ENCODE results near the gene PKDCC.

Gene PKDCC

GRCh38 chr2:42012137-42012536 is 35.7 kb upstream of the PKDCC start:
- H3K27me3 ChIP-seq (ENCODE audit: insufficient read depth, low read length) = no peaks in the 10 kb centered on the region
- H3K9me3 ChIP-seq (ENCODE audit: insufficient read depth, low read depth, low read length) = peaks cover 6% of the 10 kb centered on the region
- WGBS = no CpG with 5 or more reads among the region's 1 CpG
- no peaks in the 10 kb centered on the region for H3K36me3 ChIP-seq (ENCODE audit: insufficient read depth, low read length)
- no peak overlapping the region for H3K9ac ChIP-seq (ENCODE audit: low read depth, low read length)
- no peak overlapping the region for H3K4me3 ChIP-seq (ENCODE audit: low read length)
- H3K27ac ChIP-seq (ENCODE audit: low read depth, low read length) = no peak overlapping the region
- H3K4me1 ChIP-seq (ENCODE audit: insufficient read depth, low read length) = no peaks in the 10 kb centered on the region

GRCh38 chr2:42012651-42013050 is 35.2 kb upstream of the PKDCC start:
- Histone ChIP-seq H3K36me3 (ENCODE audit: insufficient read depth, low read length) (no peaks in the 10 kb centered on the region), H3K4me1 (ENCODE audit: insufficient read depth, low read length) (no peaks in the 10 kb centered on the region), H3K27me3 (ENCODE audit: insufficient read depth, low read length) (no peaks in the 10 kb centered on the region), H3K27ac (ENCODE audit: low read depth, low read length) (no peak overlapping the region), H3K9ac (ENCODE audit: low read depth, low read length) (no peak overlapping the region), H3K9me3 (ENCODE audit: insufficient read depth, low read depth, low read length) (peaks cover 6% of the 10 kb centered on the region), H3K4me3 (ENCODE audit: low read length) (no peak overlapping the region)

GRCh38 chr2:42013409-42013808 is 34.4 kb upstream of the PKDCC start:
- Histone ChIP-seq H3K27ac (ENCODE audit: low read depth, low read length) (no peak overlapping the region), H3K27me3 (ENCODE audit: insufficient read depth, low read length) (no peaks in the 10 kb centered on the region), H3K9ac (ENCODE audit: low read depth, low read length) (no peak overlapping the region), H3K36me3 (ENCODE audit: insufficient read depth, low read length) (no peaks in the 10 kb centered on the region), H3K4me3 (ENCODE audit: low read length) (no peak overlapping the region), H3K4me1 (ENCODE audit: insufficient read depth, low read length) (no peaks in the 10 kb centered on the region), H3K9me3 (ENCODE audit: insufficient read depth, low read depth, low read length) (peaks cover 6% of the 10 kb centered on the region)
- 87% methylated on average over 1 of the region's 2 CpGs for WGBS

GRCh38 chr2:42021464-42021863 is 26.4 kb upstream of the PKDCC start:
- H3K36me3 ChIP-seq (ENCODE audit: insufficient read depth, low read length) = no peaks in the 10 kb centered on the region
- H3K27ac ChIP-seq (ENCODE audit: low read depth, low read length) = no peak overlapping the region
- 67% methylated on average over 4 of the region's 4 CpGs for WGBS
- H3K4me3 ChIP-seq (ENCODE audit: low read length) = no peak overlapping the region
- H3K9ac ChIP-seq (ENCODE audit: low read depth, low read length) = no peak overlapping the region
- H3K9me3 ChIP-seq (ENCODE audit: insufficient read depth, low read depth, low read length) = no peaks in the 10 kb centered on the region
- no peaks in the 10 kb centered on the region for H3K27me3 ChIP-seq (ENCODE audit: insufficient read depth, low read length)
- peaks cover 16% of the 10 kb centered on the region for H3K4me1 ChIP-seq (ENCODE audit: insufficient read depth, low read length)

GRCh38 chr2:42025151-42025582 is 22.7 kb upstream of the PKDCC start:
- no peak overlapping the region for H3K27ac ChIP-seq (ENCODE audit: low read depth, low read length)
- 0 out of 2 replicates have a peak overlapping the region, but pooled peaks have one; percentile 21 for H3K9ac ChIP-seq (ENCODE audit: low read depth, low read length)
- H3K27me3 ChIP-seq (ENCODE audit: insufficient read depth, low read length) = no peaks in the 10 kb centered on the region
- no peak overlapping the region for H3K4me3 ChIP-seq (ENCODE audit: low read length)
- no peaks in the 10 kb centered on the region for H3K9me3 ChIP-seq (ENCODE audit: insufficient read depth, low read depth, low read length)
- WGBS = 54% methylated on average over 3 of the region's 3 CpGs
- H3K4me1 ChIP-seq (ENCODE audit: insufficient read depth, low read length) = peaks cover 36% of the 10 kb centered on the region
- no peaks in the 10 kb centered on the region for H3K36me3 ChIP-seq (ENCODE audit: insufficient read depth, low read length)

- Histone ChIP-seq H3K4me1 (ENCODE audit: insufficient read depth, low read length) (peaks cover 47% of the 10 kb centered on the region), H3K9ac (ENCODE audit: low read depth, low read length) (no peak overlapping the region), H3K27ac (ENCODE audit: low read depth, low read length) (no peak overlapping the region), H3K36me3 (ENCODE audit: insufficient read depth, low read length) (no peaks in the 10 kb centered on the region), H3K27me3 (ENCODE audit: insufficient read depth, low read length) (peaks cover 4% of the 10 kb centered on the region; the same call in 1 of the 2 replicates), H3K4me3 (ENCODE audit: low read length) (no peak overlapping the region), H3K9me3 (ENCODE audit: insufficient read depth, low read depth, low read length) (no peaks in the 10 kb centered on the region)
- WGBS = 92% methylated on average over 5 of the region's 5 CpGs
Measured at GRCh38 chr2:42026272-42026671, 21.5 kb upstream of the PKDCC start.

- Histone ChIP-seq H3K27me3 (ENCODE audit: insufficient read depth, low read length) (peaks cover 9% of the 10 kb centered on the region; the same call in 1 of the 2 replicates), H3K9ac (ENCODE audit: low read depth, low read length) (no peak overlapping the region)
Measured at GRCh38 chr2:42028571-42029148, 19.2 kb upstream of the PKDCC start.

GRCh38 chr2:42029171-42029570 is 18.6 kb upstream of the PKDCC start:
- 89% methylated on average over 4 of the region's 4 CpGs for WGBS
- H3K9me3 ChIP-seq (ENCODE audit: insufficient read depth, low read depth, low read length) = no peaks in the 10 kb centered on the region
- no peaks in the 10 kb centered on the region for H3K36me3 ChIP-seq (ENCODE audit: insufficient read depth, low read length)
- H3K4me1 ChIP-seq (ENCODE audit: insufficient read depth, low read length) = peaks cover 59% of the 10 kb centered on the region
- no peak overlapping the region for H3K4me3 ChIP-seq (ENCODE audit: low read length)
- no peak overlapping the region; the same call in 1 of the 2 replicates for H3K27ac ChIP-seq (ENCODE audit: low read depth, low read length)
- H3K27me3 ChIP-seq (ENCODE audit: insufficient read depth, low read length) = peaks cover 9% of the 10 kb centered on the region; the same call in 1 of the 2 replicates
- no peak overlapping the region; the same call in 1 of the 2 replicates for H3K9ac ChIP-seq (ENCODE audit: low read depth, low read length)

More at GRCh38 chr2:42028571-42029148, 19.2 kb upstream of the PKDCC start:
- Histone ChIP-seq H3K36me3 (ENCODE audit: insufficient read depth, low read length) (no peaks in the 10 kb centered on the region), H3K4me1 (ENCODE audit: insufficient read depth, low read length) (peaks cover 59% of the 10 kb centered on the region), H3K9me3 (ENCODE audit: insufficient read depth, low read depth, low read length) (no peaks in the 10 kb centered on the region), H3K27ac (ENCODE audit: low read depth, low read length) (no peak overlapping the region), H3K4me3 (ENCODE audit: low read length) (no peak overlapping the region)
- 84% methylated on average over 8 of the region's 8 CpGs for WGBS

- H3K9ac ChIP-seq (ENCODE audit: low read depth, low read length) = peak overlapping the region; percentile 31
- WGBS = 58% methylated on average over 3 of the region's 4 CpGs
Measured at GRCh38 chr2:42029639-42030199, 18.1 kb upstream of the PKDCC start.

GRCh38 chr2:42030200-42030759 is 17.5 kb upstream of the PKDCC start:
- Histone ChIP-seq H3K36me3 (ENCODE audit: insufficient read depth, low read length) (no peaks in the 10 kb centered on the region), H3K9me3 (ENCODE audit: insufficient read depth, low read depth, low read length) (no peaks in the 10 kb centered on the region), H3K4me3 (ENCODE audit: low read length) (no peak overlapping the region), H3K27ac (ENCODE audit: low read depth, low read length) (peak overlapping the region; percentile 57), H3K27me3 (ENCODE audit: insufficient read depth, low read length) (peaks cover 9% of the 10 kb centered on the region; the same call in 1 of the 2 replicates), H3K9ac (ENCODE audit: low read depth, low read length) (peak overlapping the region; percentile 31), H3K4me1 (ENCODE audit: insufficient read depth, low read length) (peaks cover 52% of the 10 kb centered on the region)
- 25% methylated on average over 19 of the region's 19 CpGs for WGBS

More at GRCh38 chr2:42029639-42030199, 18.1 kb upstream of the PKDCC start:
- H3K27me3 ChIP-seq (ENCODE audit: insufficient read depth, low read length) = peaks cover 9% of the 10 kb centered on the region; the same call in 1 of the 2 replicates
- peaks cover 57% of the 10 kb centered on the region for H3K4me1 ChIP-seq (ENCODE audit: insufficient read depth, low read length)
- H3K36me3 ChIP-seq (ENCODE audit: insufficient read depth, low read length) = no peaks in the 10 kb centered on the region
- no peaks in the 10 kb centered on the region for H3K9me3 ChIP-seq (ENCODE audit: insufficient read depth, low read depth, low read length)
- H3K4me3 ChIP-seq (ENCODE audit: low read length) = no peak overlapping the region
- peak overlapping the region; percentile 57 for H3K27ac ChIP-seq (ENCODE audit: low read depth, low read length)

- no peaks in the 10 kb centered on the region for H3K36me3 ChIP-seq (ENCODE audit: insufficient read depth, low read length)
- peak overlapping the region; percentile 29; the same call in 1 of the 2 replicates for H3K9ac ChIP-seq (ENCODE audit: low read depth, low read length)
- no peaks in the 10 kb centered on the region for H3K9me3 ChIP-seq (ENCODE audit: insufficient read depth, low read depth, low read length)
- H3K27ac ChIP-seq (ENCODE audit: low read depth, low read length) = peak overlapping the region; percentile 33; the same call in 1 of the 2 replicates
- H3K4me1 ChIP-seq (ENCODE audit: insufficient read depth, low read length) = peaks cover 48% of the 10 kb centered on the region
- WGBS = no CpG with 5 or more reads among the region's 1 CpG
- no peak overlapping the region for H3K4me3 ChIP-seq (ENCODE audit: low read length)
- peaks cover 9% of the 10 kb centered on the region; the same call in 1 of the 2 replicates for H3K27me3 ChIP-seq (ENCODE audit: insufficient read depth, low read length)
Measured at GRCh38 chr2:42030829-42031228, 17.0 kb upstream of the PKDCC start.

Data from HUES64 (cell line).